Endothelial cell of umbilical vein (primary cell): Measurements from ENCODE around the gene GRID2. TPM values are rescaled to one million over a fixed set of nuclear protein-coding genes. Genes with fewer than 3 reads are reported as not detected.

ENCODE experiments used
- BruUV-seq: library from RNA; stranded (reverse); fragments of 400-500 nt; replicated peaks from 2 replicates; lab custom pipeline; 2021; lab: Mats Ljungman, UMichigan
- CTCF ChIA-PET: fragments of 300-600, 350-600 bp; sonication (Branson Sonifier 250); formaldehyde crosslinking; loops from one replicate; lab custom pipeline; 2021; ENCODE audit warnings: antibody characterized with exemption, inconsistent platforms; lab: Charles Lee
- POLR2A ChIA-PET: fragments of 300-600, 350-600 bp; sonication (Branson Sonifier 250); formaldehyde crosslinking; loops from one replicate; lab custom pipeline; 2021; ENCODE audit warnings: antibody characterized with exemption, inconsistent platforms; lab: Charles Lee
- DNase-seq: peaks from one replicate; pipeline ENCODE4 v3.0.0-alpha.2; 2011; ENCODE audit warnings: low read depth, low spot score
- FAIRE-seq: peaks from 2 replicates; lab custom pipeline; 2011; peaks lifted over from hg19 to GRCh38; lab: Jason Lieb, UNC
- H2AFZ ChIP-seq: 2 replicates; pipeline ENCODE4 v1.6.0; 2012; ENCODE audit warnings: low read depth, low read length, control low read depth, inconsistent platforms
- H3K27ac ChIP-seq: 2 replicates; pipeline ENCODE4 v1.5.1; 2011; ENCODE audit warnings: low read depth, mild to moderate bottlenecking, control low read depth, low read length, moderate library complexity; ENCODE audit not compliant: insufficient read depth
- H3K27me3 ChIP-seq, 2 experiments: 2 replicates each; pipeline versions ENCODE4 v1.6.0 to v1.6.1; 2011; ENCODE audit warnings: low read length in 2 of 2, mixed read lengths in 1 of 2; ENCODE audit not compliant: control insufficient read depth in 2 of 2, insufficient read depth in 2 of 2
- H3K36me3 ChIP-seq, 2 experiments: 2 replicates in 1 of 2; 3 replicates in 1 of 2; pipeline ENCODE4 v1.5.1; 2011; ENCODE audit warnings: low read length in 2 of 2, mild to moderate bottlenecking in 1 of 2, moderate library complexity in 1 of 2; ENCODE audit not compliant: control insufficient read depth in 2 of 2, insufficient read depth in 2 of 2; ENCODE audit errors: extremely low read depth in 1 of 2
- H3K4me1 ChIP-seq: 3 replicates; pipeline ENCODE4 v1.5.1; 2011; ENCODE audit warnings: mild to moderate bottlenecking, low read length; ENCODE audit not compliant: control insufficient read depth, insufficient read depth; ENCODE audit errors: extremely low read depth
- H3K4me2 ChIP-seq: 2 replicates; pipeline ENCODE4 v1.6.1; 2011; ENCODE audit warnings: low read length, control low read depth, mixed read lengths; ENCODE audit not compliant: insufficient read depth
- H3K4me3 ChIP-seq, 3 experiments: fragments of 200-600 bp in 1 of 3; sonication (generic), shearing (Covaris generic) in 1 of 3; replicated peaks in 1 of 3; 2 replicates each; pipeline ENCODE4 v1.5.1; 2011 to 2016; ENCODE audit warnings: control low read depth in 3 of 3, low read length in 3 of 3, mild to moderate bottlenecking in 2 of 3, inconsistent platforms in 1 of 3, low read depth in 1 of 3, moderate library complexity in 1 of 3; ENCODE audit not compliant: insufficient read depth in 1 of 3
- H3K79me2 ChIP-seq: 2 replicates; pipeline ENCODE4 v1.6.0; 2012; ENCODE audit warnings: low read length, inconsistent platforms; ENCODE audit not compliant: control insufficient read depth, insufficient read depth
- H3K9ac ChIP-seq: replicated peaks from 2 replicates; pipeline ENCODE3; 2011; ENCODE audit warnings: low read length, control low read depth; ENCODE audit not compliant: insufficient read depth; ENCODE audit errors: extremely low read depth
- H3K9me1 ChIP-seq: replicated peaks from 3 replicates; pipeline ENCODE4 v1.6.0; 2011; ENCODE audit warnings: mild to moderate bottlenecking, low read length; ENCODE audit not compliant: control insufficient read depth, insufficient read depth; ENCODE audit errors: extremely low read depth
- H3K9me3 ChIP-seq: replicated peaks from 2 replicates; pipeline ENCODE4 v1.5.1; 2012; ENCODE audit warnings: low read length, inconsistent platforms; ENCODE audit not compliant: control insufficient read depth, insufficient read depth
- H4K20me1 ChIP-seq: replicated peaks from 2 replicates; pipeline ENCODE3; 2011; ENCODE audit warnings: mild to moderate bottlenecking, low read length; ENCODE audit not compliant: control insufficient read depth, insufficient read depth; ENCODE audit errors: extremely low read depth
- CTCF ChIP-seq, 2 donors: IDR thresholded peaks; 1 replicate in 1 of 2; 2 replicates in 1 of 2; pipeline ENCODE4 v1.5.1; 2011; ENCODE audit warnings: low read length in 2 of 2, mild to moderate bottlenecking in 2 of 2, moderate library complexity in 2 of 2, control low read depth in 1 of 2, inconsistent platforms in 1 of 2, low read depth in 1 of 2; ENCODE audit not compliant: insufficient read depth in 1 of 2; ENCODE audit errors: extremely low read depth in 1 of 2
- EZH2 ChIP-seq: IDR thresholded peaks from 2 replicates; pipeline ENCODE4 v1.6.1; 2012; ENCODE audit warnings: borderline replicate concordance, low read depth, mild to moderate bottlenecking, moderate library complexity, low read length, inconsistent platforms; ENCODE audit not compliant: severe bottlenecking
- FOS ChIP-seq: IDR thresholded peaks from 2 replicates; pipeline ENCODE4 v1.6.1; 2011; ENCODE audit warnings: mild to moderate bottlenecking, low read length, moderate library complexity, borderline replicate concordance; ENCODE audit not compliant: insufficient read depth
- GATA2 ChIP-seq: IDR thresholded peaks from 2 replicates; pipeline ENCODE4 v1.7.0; 2011; ENCODE audit warnings: low read depth, mild to moderate bottlenecking, moderate library complexity, mixed read lengths, low read length; ENCODE audit not compliant: insufficient read length, insufficient read depth
- JUN ChIP-seq: IDR thresholded peaks from 2 replicates; pipeline ENCODE4 v1.6.1; 2011; ENCODE audit warnings: borderline replicate concordance, low read depth; ENCODE audit not compliant: insufficient read length, insufficient read depth
- MAX ChIP-seq: IDR thresholded peaks from 2 replicates; pipeline ENCODE4 v1.6.1; 2011; ENCODE audit not compliant: insufficient read depth, insufficient read length
- MYC ChIP-seq: IDR thresholded peaks from one replicate; pipeline ENCODE4 v1.6.1; 2011; ENCODE audit warnings: mild to moderate bottlenecking, low read depth, low read length
- dilution Hi-C: fragments of 300-500 bp; cut with MboI; formaldehyde crosslinking; loops from one replicate; pipeline ENCODE4 v1.15.0; 2019; ENCODE audit warnings: low sequenced_read_pairs; ENCODE audit not compliant: extremely low pct_ligation_motif_present
- intact Hi-C: fragments of 100-400 bp; cut with micrococcal nuclease; formaldehyde crosslinking; loops from one replicate; pipeline ENCODE4 v1.10.0; 2022
- polyA plus RNA-seq, 4 experiments: library from polyadenylated mRNA; depleted of rRNA in 3 of 4; stranded (reverse) in 3 of 4; unstranded in 1 of 4; fragments of >200 nt; gene quantifications; 2 replicates each; pipeline versions ENCODE4 v1.2.1 to v1.2.3, GENCODE V29; 2011 to 2012; ENCODE audit warnings: missing spikeins in 1 of 4
- total RNA-seq: library from RNA; stranded (reverse); gene quantifications from 2 replicates; pipeline ENCODE4 v1.2.3, GENCODE V29; 2021

Gene GRID2
- total and polyA plus RNA-seq, 2 donors (not counting 3 experiments of a cell fraction or from before 2014, with no cell fraction given): not detected

GRCh38 chr4:92988301-92988700 lies 684.5 kb downstream of the GRID2 start:
- TF ChIP-seq FOS: no peak
- no peaks in the 10 kb centered on the region for H3K9me3 ChIP-seq
- no peak overlapping the region for H2AFZ ChIP-seq
- no peaks in the 10 kb centered on the region for H4K20me1 ChIP-seq
- CTCF ChIA-PET: no interaction called here
- FAIRE-seq (no peak), DNase-seq (no peak)
- POLR2A ChIA-PET: no interaction called here
- no peak overlapping the region for H3K4me3 ChIP-seq
- H3K36me3 ChIP-seq: no peaks in the 10 kb centered on the region
- H3K4me2 ChIP-seq: no peak overlapping the region
- no peak overlapping the region for H3K9ac ChIP-seq
- dilution Hi-C loops: no loop called here
- no TSS peak for BruUV-seq
- H3K27me3 ChIP-seq: no peaks in the 10 kb centered on the region
- H3K79me2 ChIP-seq: no peaks in the 10 kb centered on the region
- no peak overlapping the region for H3K27ac ChIP-seq
- intact Hi-C loops: no loop called here
- no peaks in the 10 kb centered on the region for H3K4me1 ChIP-seq
- H3K9me1 ChIP-seq: no peaks in the 10 kb centered on the region

GRCh38 chr4:92992758-92993157 lies 689.0 kb downstream of the GRID2 start:
- ChIA-PET CTCF (no interaction called here), POLR2A (no interaction called here)
- intact Hi-C loops (no loop called here), dilution Hi-C loops (no loop called here)
- no peak for DNase-seq
- no peak overlapping the region for H3K27ac ChIP-seq
- no peaks in the 10 kb centered on the region for H3K36me3 ChIP-seq
- H4K20me1 ChIP-seq: no peaks in the 10 kb centered on the region
- TF ChIP-seq MYC (no peak), MAX (no peak), GATA2 (no peak), JUN (no peak), FOS (no peak), CTCF (IDR thresholded peaks at IDR 0.05; ENCODE audit: extremely low read depth in 1 of 2, insufficient read depth in 1 of 2, low read depth in 1 of 2, low read length in 2 of 2) (no peak), EZH2 (no peak)
- H3K9ac ChIP-seq: no peak overlapping the region
- H3K4me1 ChIP-seq: no peaks in the 10 kb centered on the region
- H3K27me3 ChIP-seq: no peaks in the 10 kb centered on the region
- no TSS peak for BruUV-seq
- FAIRE-seq: no peak
- no peak overlapping the region for H3K4me3 ChIP-seq
- H2AFZ ChIP-seq: no peak overlapping the region
- H3K9me1 ChIP-seq: no peaks in the 10 kb centered on the region
- H3K79me2 ChIP-seq: no peaks in the 10 kb centered on the region
- H3K4me2 ChIP-seq: no peak overlapping the region
- no peaks in the 10 kb centered on the region for H3K9me3 ChIP-seq
